D721Med (cell line): ENCODE results near the gene HBQ1.

ENCODE experiments used
- DNase-seq: peaks from one replicate; pipeline ENCODE4 v3.0.0; 2011; ENCODE audit warnings: low spot score; ENCODE audit not compliant: insufficient read length
- FAIRE-seq: peaks from 2 replicates; lab custom pipeline; 2011; peaks lifted over from hg19 to GRCh38; lab: Jason Lieb, UNC
- TF ChIP-seq, protein P1 (sequence below): IDR thresholded peaks from 2 replicates; pipeline ENCODE4 v1.5.1; 2012; ENCODE audit warnings: mild to moderate bottlenecking, control low read depth; ENCODE audit not compliant: insufficient read depth; ENCODE audit errors: missing control alignments

Gene HBQ1

DNA sequence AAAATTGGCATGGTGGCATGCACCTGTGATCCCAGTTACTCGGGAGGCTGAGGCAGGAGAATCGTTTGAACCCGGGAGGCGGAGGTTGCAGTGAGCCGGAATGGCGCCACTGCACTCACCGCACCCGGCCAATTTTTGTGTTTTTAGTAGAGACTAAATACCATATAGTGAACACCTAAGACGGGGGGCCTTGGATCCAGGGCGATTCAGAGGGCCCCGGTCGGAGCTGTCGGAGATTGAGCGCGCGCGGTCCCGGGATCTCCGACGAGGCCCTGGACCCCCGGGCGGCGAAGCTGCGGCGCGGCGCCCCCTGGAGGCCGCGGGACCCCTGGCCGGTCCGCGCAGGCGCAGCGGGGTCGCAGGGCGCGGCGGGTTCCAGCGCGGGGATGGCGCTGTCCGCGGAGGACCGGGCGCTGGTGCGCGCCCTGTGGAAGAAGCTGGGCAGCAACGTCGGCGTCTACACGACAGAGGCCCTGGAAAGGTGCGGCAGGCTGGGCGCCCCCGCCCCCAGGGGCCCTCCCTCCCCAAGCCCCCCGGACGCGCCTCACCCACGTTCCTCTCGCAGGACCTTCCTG lies at the start of gene HBQ1:
Gene HBQ1 (plus strand): TSS at position 359 of the 575 bp plus-strand sequence. CDS start 28 bp downstream, at position 387.
- DNase-seq (peak; percentile 91), FAIRE-seq (no peak)
- TF ChIP-seq, protein P1, sequence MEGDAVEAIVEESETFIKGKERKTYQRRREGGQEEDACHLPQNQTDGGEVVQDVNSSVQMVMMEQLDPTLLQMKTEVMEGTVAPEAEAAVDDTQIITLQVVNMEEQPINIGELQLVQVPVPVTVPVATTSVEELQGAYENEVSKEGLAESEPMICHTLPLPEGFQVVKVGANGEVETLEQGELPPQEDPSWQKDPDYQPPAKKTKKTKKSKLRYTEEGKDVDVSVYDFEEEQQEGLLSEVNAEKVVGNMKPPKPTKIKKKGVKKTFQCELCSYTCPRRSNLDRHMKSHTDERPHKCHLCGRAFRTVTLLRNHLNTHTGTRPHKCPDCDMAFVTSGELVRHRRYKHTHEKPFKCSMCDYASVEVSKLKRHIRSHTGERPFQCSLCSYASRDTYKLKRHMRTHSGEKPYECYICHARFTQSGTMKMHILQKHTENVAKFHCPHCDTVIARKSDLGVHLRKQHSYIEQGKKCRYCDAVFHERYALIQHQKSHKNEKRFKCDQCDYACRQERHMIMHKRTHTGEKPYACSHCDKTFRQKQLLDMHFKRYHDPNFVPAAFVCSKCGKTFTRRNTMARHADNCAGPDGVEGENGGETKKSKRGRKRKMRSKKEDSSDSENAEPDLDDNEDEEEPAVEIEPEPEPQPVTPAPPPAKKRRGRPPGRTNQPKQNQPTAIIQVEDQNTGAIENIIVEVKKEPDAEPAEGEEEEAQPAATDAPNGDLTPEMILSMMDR = peak; percentile 54

GRCh38 chr16:130533-131173 lies 49.6 kb upstream of the HBQ1 start:
- TF ChIP-seq, protein P1 = no peak
- FAIRE-seq (no peak), DNase-seq (no peak)

DNA sequence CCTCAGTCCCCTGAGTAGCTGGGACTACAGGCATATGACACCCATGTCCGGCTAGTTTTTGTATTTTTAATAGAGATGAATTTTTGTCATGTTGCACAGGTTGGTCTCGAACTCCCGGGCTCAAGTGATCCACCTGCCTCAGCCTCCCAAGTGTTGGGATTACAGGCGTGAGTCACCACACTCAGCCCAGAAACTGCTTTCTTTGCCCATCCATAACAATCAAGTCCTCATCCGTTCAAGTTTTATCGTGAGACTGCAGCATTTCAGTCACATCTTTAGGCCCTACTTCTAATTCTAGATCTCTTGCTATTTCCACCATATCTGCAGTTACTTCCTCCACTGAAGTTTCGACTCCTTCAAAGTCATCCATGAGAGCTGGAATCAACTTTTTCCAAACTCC lies 48.1 kb upstream of the HBQ1 start:
- FAIRE-seq (no peak), DNase-seq (no peak)
- TF ChIP-seq, protein P1 = no peak

DNA sequence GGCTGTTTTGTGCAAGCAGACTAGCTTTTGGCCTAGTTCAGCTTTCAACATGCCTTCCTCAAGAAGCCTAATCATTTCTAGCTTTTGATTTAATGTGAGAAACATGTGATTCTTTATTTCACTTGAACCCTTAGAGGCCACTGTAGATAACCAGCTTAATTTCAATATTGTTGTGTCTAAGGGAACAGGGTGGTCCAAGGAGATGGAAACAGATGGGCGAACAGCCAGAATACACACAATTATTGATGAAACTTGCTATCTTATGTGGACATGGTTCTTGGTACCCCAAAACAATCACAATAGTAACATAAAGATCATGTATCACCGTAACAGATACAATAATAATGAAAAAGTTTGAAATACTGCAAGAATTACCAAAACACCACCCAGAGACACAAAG lies 46.5 kb upstream of the HBQ1 start:
- TF ChIP-seq, protein P1 = no peak
- FAIRE-seq (no peak), DNase-seq (no peak)

GRCh38 chr16:138049-138417 lies 42.2 kb upstream of the HBQ1 start:
- FAIRE-seq (no peak), DNase-seq (no peak)
- TF ChIP-seq, protein P1 = no peak

GRCh38 chr16:140175-140857 lies 39.9 kb upstream of the HBQ1 start:
- FAIRE-seq = no peak
- no peak for DNase-seq
- TF ChIP-seq, protein P1 = no peak
